ENCODE results near the gene QTRT2. TPM values are rescaled to one million over a fixed set of nuclear protein-coding genes. Genes with fewer than 3 reads are reported as not detected.

Gene QTRT2
- total RNA-seq, 2 donors from 2014 or later: 21.4 to 48.5 TPM

DNA sequence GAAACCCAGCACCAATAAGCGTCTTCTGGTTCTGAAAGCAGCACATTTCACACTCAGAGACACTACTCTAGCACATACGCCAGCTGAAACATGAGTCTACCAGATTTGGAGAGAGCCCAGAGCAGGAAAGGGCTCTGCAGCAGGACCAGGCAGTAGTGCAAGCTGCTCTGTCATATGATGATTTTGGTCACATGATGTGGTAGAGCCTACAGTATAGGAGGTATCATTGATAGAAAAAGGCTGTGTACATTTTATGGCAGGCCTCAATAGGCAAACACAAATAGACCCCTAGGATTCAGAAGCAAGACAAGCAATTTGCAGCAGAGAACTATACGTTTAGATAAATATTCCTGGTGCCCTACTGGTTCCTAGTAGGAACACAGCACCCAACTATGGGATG is 58.2 kb downstream of the QTRT2 start:
- DNase-seq (ENCODE audit: low spot score) (no peak), ATAC-seq (ENCODE audit: insufficient number of reproducible peaks, low FRiP score, low read depth) (no peak)
- no peak overlapping the region for H3K27ac ChIP-seq
- no peak overlapping the region for H3K4me3 ChIP-seq
- H3K36me3 ChIP-seq: no peaks in the 10 kb centered on the region
- no peaks in the 10 kb centered on the region for H3K27me3 ChIP-seq (replicated peaks; ENCODE audit: insufficient read depth)
- no peaks in the 10 kb centered on the region for H3K4me1 ChIP-seq (ENCODE audit: control insufficient read depth in 1 of 2, low read depth in 2 of 2)
- TF ChIP-seq CTCF (IDR thresholded peaks at IDR 0.05): no peak
- no peaks in the 10 kb centered on the region for H3K9me3 ChIP-seq

GRCh38 chr3:114115143-114115542 is 58.6 kb downstream of the QTRT2 start:
- H3K4me3 ChIP-seq: no peak overlapping the region
- no peaks in the 10 kb centered on the region for H3K4me1 ChIP-seq (ENCODE audit: control insufficient read depth in 1 of 2, low read depth in 2 of 2)
- no peak for DNase-seq (ENCODE audit: low spot score)
- H3K36me3 ChIP-seq: no peaks in the 10 kb centered on the region
- no peaks in the 10 kb centered on the region for H3K27me3 ChIP-seq (replicated peaks; ENCODE audit: insufficient read depth)
- H3K9me3 ChIP-seq: no peaks in the 10 kb centered on the region
- H3K27ac ChIP-seq: no peak overlapping the region
- TF ChIP-seq CTCF (IDR thresholded peaks at IDR 0.05): no peak
- no peak for ATAC-seq (ENCODE audit: insufficient number of reproducible peaks, low FRiP score, low read depth)

DNA sequence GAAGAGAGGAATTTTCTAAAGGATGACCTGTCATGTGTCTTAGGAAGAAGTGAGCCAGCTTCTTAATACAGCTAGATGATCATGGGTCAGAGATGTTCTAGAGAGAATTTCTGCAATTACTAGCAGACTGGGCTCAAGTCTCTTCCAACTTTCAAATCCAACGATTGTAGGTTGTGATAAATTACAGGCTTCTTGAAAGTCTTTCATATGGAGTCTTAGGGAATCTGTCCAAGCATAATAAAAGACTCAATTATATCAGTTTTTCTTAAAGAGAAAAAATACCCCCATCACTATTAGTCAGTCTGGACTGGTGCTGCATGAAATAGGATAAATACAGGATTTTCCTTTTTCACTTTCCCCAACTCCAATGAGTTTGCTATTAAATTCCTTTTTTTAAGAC is 63.2 kb downstream of the QTRT2 start:
- Histone ChIP-seq H3K27me3 (replicated peaks; ENCODE audit: insufficient read depth) (no peaks in the 10 kb centered on the region), H3K36me3 (no peaks in the 10 kb centered on the region), H3K27ac (no peak overlapping the region), H3K9me3 (no peaks in the 10 kb centered on the region), H3K4me1 (ENCODE audit: control insufficient read depth in 1 of 2, low read depth in 2 of 2) (peaks cover 0 to 13% of the 10 kb centered on the region in 2 donors), H3K4me3 (no peak overlapping the region)
- no peak for TF ChIP-seq CTCF (IDR thresholded peaks at IDR 0.05)
- ATAC-seq (ENCODE audit: insufficient number of reproducible peaks, low FRiP score, low read depth): no peak
- DNase-seq (ENCODE audit: low spot score): no peak

DNA sequence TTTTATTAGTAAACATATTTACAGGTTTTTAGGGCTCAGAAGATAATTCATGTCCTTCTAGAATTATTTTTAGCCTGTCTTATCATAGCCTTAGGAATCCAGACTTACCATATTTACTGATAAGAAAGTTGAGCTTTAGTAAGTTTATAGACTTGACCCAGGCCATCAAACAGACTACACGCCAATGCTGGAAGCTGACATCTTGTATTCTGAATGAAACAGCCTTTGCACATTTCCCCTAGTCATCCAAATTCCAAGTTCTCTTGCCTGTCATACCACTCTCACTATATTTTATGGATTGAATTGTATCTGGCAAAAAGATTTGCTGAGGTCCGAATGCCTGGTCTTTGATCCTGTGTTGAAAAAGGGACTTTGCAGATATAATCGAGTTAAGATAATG is 63.7 kb downstream of the QTRT2 start:
- no peaks in the 10 kb centered on the region for H3K36me3 ChIP-seq
- H3K27ac ChIP-seq: no peak overlapping the region
- DNase-seq (ENCODE audit: low spot score): no peak
- ATAC-seq (ENCODE audit: insufficient number of reproducible peaks, low FRiP score, low read depth): no peak
- H3K4me3 ChIP-seq: no peak overlapping the region
- TF ChIP-seq CTCF (IDR thresholded peaks at IDR 0.05): no peak
- no peaks in the 10 kb centered on the region for H3K9me3 ChIP-seq
- H3K4me1 ChIP-seq (ENCODE audit: control insufficient read depth in 1 of 2, low read depth in 2 of 2): peaks cover 0 to 13% of the 10 kb centered on the region in 2 donors
- no peaks in the 10 kb centered on the region for H3K27me3 ChIP-seq (replicated peaks; ENCODE audit: insufficient read depth)

DNA sequence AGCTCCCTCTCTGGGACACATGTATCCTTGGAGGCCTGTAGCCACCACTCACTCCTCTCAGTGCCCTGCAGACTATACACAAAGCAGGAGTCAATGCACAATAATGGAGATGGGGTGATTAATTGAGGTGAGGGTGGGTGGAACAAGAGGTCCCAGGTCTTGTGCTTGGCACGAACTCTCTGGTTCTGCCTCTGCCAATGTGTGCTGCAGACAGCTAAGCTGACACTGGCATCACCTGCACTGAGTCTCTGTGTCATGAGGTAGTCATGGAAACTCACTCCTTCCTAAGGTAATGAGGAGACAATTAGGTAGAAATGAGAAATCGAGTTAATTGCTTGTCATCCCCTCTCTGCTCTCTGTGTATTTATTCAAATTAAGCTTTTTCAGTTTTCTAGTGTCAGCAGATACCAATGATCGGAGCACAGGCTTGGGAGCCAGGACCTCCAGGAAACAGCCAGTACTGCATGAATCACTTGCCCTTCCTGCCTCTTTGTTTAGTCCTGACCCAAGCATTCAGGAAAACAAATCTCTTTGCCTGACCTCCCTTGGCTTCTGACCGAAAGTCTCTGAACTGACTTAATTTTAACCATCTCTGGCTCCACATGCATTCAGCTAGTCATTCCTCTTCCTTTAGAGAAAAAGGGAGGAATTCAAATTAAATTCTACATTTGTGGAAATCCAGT is 65.6 kb downstream of the QTRT2 start:
- Histone ChIP-seq H3K36me3 (no peaks in the 10 kb centered on the region), H3K4me1 (ENCODE audit: control insufficient read depth in 1 of 2, low read depth in 2 of 2) (peaks cover 0 to 13% of the 10 kb centered on the region in 2 donors), H3K9me3 (no peaks in the 10 kb centered on the region), H3K4me3 (no peak overlapping the region), H3K27me3 (replicated peaks; ENCODE audit: insufficient read depth) (no peaks in the 10 kb centered on the region), H3K27ac (no peak overlapping the region)
- DNase-seq (ENCODE audit: low spot score): no peak
- peak; percentile 71 for ATAC-seq (ENCODE audit: insufficient number of reproducible peaks, low FRiP score, low read depth)
- TF ChIP-seq CTCF (IDR thresholded peaks at IDR 0.05): no peak
